Suppressor macrophage (primary cell): Measurements from ENCODE around the gene CYB5D1.
"Not testable (repeated sequence)": the region's sequence is repeated elsewhere in the genome, so short reads cannot be mapped to it uniquely, and the experiment has no call there.

Experiments used
- DNase-seq, 4 experiments: peaks; one replicate each; pipeline ENCODE4 v3.0.0-alpha.2; 2020 to 2022

The CYB5D1 gene

GRCh38 chr17:7856011-7856810, 1.6 kb upstream of the CYB5D1 start:
- DNase-seq: peak; percentile 36 to 57 (median 42)

- peak; percentile 97 to 100 (median 99) for DNase-seq
Observed at GRCh38 chr17:7856811-7857712, 741 bp upstream of the CYB5D1 start, which contains the start of gene NAA38. TSS of gene NAA38 (minus strand) at chr17:7857559. CDS start at chr17:7857463, 96 bp downstream.

GRCh38 chr17:7858522-7858810, 663 bp downstream of the CYB5D1 start:
- DNase-seq: peak; percentile 51 to 59 (median 54)

- no peak for DNase-seq
Observed at GRCh38 chr17:7859028-7859427, 1.2 kb downstream of the CYB5D1 start.

- DNase-seq: peak; percentile 43 to 62 (median 50)
Observed at GRCh38 chr17:7862692-7863437, 5.1 kb downstream of the CYB5D1 start.

GRCh38 chr17:7864384-7864783, 6.6 kb downstream of the CYB5D1 start:
- not testable (repeated sequence) for DNase-seq

- DNase-seq: no peak
Observed at GRCh38 chr17:7864995-7865650, 7.3 kb downstream of the CYB5D1 start.

- peak; percentile 16 to 53 (median 48) for DNase-seq
Observed at GRCh38 chr17:7867881-7868329, 10.1 kb downstream of the CYB5D1 start.

- no peak for DNase-seq
Observed at GRCh38 chr17:7873051-7873450, 15.2 kb downstream of the CYB5D1 start.

GRCh38 chr17:7875804-7876370, 18.1 kb downstream of the CYB5D1 start:
- DNase-seq: peak in 2 of 4 experiments; percentile 52

GRCh38 chr17:7878234-7878633, 20.4 kb downstream of the CYB5D1 start:
- no peak for DNase-seq

- DNase-seq: no peak
Observed at GRCh38 chr17:7880076-7880868, 22.5 kb downstream of the CYB5D1 start.

- no peak for DNase-seq
Observed at GRCh38 chr17:7881276-7882054, 23.7 kb downstream of the CYB5D1 start.

GRCh38 chr17:7882068-7882467, 24.3 kb downstream of the CYB5D1 start:
- peak in 2 of 4 experiments; percentile 15 to 20 for DNase-seq

GRCh38 chr17:7882629-7883028, 24.8 kb downstream of the CYB5D1 start:
- no peak for DNase-seq

- no peak for DNase-seq
Observed at GRCh38 chr17:7883781-7884386, 26.1 kb downstream of the CYB5D1 start.

GRCh38 chr17:7884581-7885366, 27.0 kb downstream of the CYB5D1 start:
- DNase-seq: peak in 1 of 4 experiments; percentile 23

- DNase-seq: peak; percentile 27 to 73 (median 56)
Observed at GRCh38 chr17:7885367-7886226, 27.8 kb downstream of the CYB5D1 start.
